Mesendoderm (in vitro differentiated cells): ENCODE data around the gene ATP4B.
A peak's percentile ranks its signal among the peaks of the same experiment; 100 is the strongest.

Experiments
- DNase-seq: peaks from one replicate; pipeline ENCODE4 v3.0.0; 2013
- H2AK5ac ChIP-seq: 2 replicates; pipeline ENCODE4 v1.6.1; 2013; ENCODE audit warnings: low read length, inconsistent platforms
- H2BK120ac ChIP-seq: 2 replicates; pipeline ENCODE4 v1.6.1; 2013; ENCODE audit warnings: low read depth, mild to moderate bottlenecking, low read length, moderate library complexity, mixed read lengths
- H2BK15ac ChIP-seq: replicated peaks from 2 replicates; pipeline ENCODE4 v1.6.1; 2013; ENCODE audit warnings: low read depth, mild to moderate bottlenecking, moderate library complexity
- H2BK5ac ChIP-seq: 2 replicates; pipeline ENCODE4 v1.6.1; 2013; ENCODE audit warnings: low read length, inconsistent platforms
- H3K18ac ChIP-seq: 2 replicates; pipeline ENCODE4 v1.6.1; 2013; ENCODE audit warnings: mild to moderate bottlenecking, low read length, mixed read lengths
- H3K23ac ChIP-seq: one replicate; pipeline ENCODE4 v1.6.1; 2013; ENCODE audit warnings: low read length
- H3K27ac ChIP-seq: 2 replicates; pipeline ENCODE4 v1.5.1; 2013; ENCODE audit warnings: low read depth, mild to moderate bottlenecking, inconsistent platforms, low read length, moderate library complexity
- H3K27me3 ChIP-seq: 2 replicates; pipeline ENCODE4 v1.6.1; 2013; ENCODE audit warnings: low read length, control low read depth, mild to moderate bottlenecking, inconsistent platforms; ENCODE audit not compliant: insufficient read depth, poor library complexity
- H3K36me3 ChIP-seq: 2 replicates; pipeline ENCODE4 v1.6.1; 2013; ENCODE audit warnings: low read length, inconsistent platforms; ENCODE audit not compliant: control insufficient read depth, insufficient read depth
- H3K4ac ChIP-seq: one replicate; pipeline ENCODE4 v1.6.1; 2013; ENCODE audit warnings: low read depth, mild to moderate bottlenecking, low read length, moderate library complexity
- H3K4me1 ChIP-seq: 2 replicates; pipeline ENCODE4 v1.6.1; 2013; ENCODE audit warnings: low read depth, low read length, inconsistent platforms; ENCODE audit not compliant: control insufficient read depth
- H3K4me2 ChIP-seq: 2 replicates; pipeline ENCODE4 v1.6.1; 2013; ENCODE audit warnings: low read length
- H3K4me3 ChIP-seq: 2 replicates; pipeline ENCODE4 v1.5.1; 2013; ENCODE audit warnings: mild to moderate bottlenecking, low read length
- H3K56ac ChIP-seq: one replicate; pipeline ENCODE4 v1.6.1; 2013; ENCODE audit warnings: low read length
- H3K79me1 ChIP-seq: 2 replicates; pipeline ENCODE4 v1.6.1; 2013; ENCODE audit warnings: low read length, inconsistent platforms
- H3K79me2 ChIP-seq: 2 replicates; pipeline ENCODE4 v1.6.1; 2013; ENCODE audit warnings: mild to moderate bottlenecking, low read length; ENCODE audit not compliant: control insufficient read depth, insufficient read depth
- H3K9ac ChIP-seq: 2 replicates; pipeline ENCODE4 v1.6.1; 2013; ENCODE audit warnings: low read length, inconsistent platforms
- H4K5ac ChIP-seq: one replicate; pipeline ENCODE4 v1.6.1; 2013; ENCODE audit warnings: low read length
- H4K8ac ChIP-seq: one replicate; pipeline ENCODE4 v1.6.1; 2013; ENCODE audit warnings: low read depth, mild to moderate bottlenecking, control low read depth, low read length, moderate library complexity
- WGBS: extraction: QIAGEN DNeasy Blood & Tissue Kit; methylation state at CpG from one replicate; pipeline ENCODE4 v1.1.7; 2013; ENCODE audit warnings: low lambda C conversion rate, missing lambda C conversion rate; ENCODE audit not compliant: insufficient coverage; ENCODE audit errors: extremely low coverage; 5-methylcytosine and 5-hydroxymethylcytosine counted together

ATP4B gene

DNA sequence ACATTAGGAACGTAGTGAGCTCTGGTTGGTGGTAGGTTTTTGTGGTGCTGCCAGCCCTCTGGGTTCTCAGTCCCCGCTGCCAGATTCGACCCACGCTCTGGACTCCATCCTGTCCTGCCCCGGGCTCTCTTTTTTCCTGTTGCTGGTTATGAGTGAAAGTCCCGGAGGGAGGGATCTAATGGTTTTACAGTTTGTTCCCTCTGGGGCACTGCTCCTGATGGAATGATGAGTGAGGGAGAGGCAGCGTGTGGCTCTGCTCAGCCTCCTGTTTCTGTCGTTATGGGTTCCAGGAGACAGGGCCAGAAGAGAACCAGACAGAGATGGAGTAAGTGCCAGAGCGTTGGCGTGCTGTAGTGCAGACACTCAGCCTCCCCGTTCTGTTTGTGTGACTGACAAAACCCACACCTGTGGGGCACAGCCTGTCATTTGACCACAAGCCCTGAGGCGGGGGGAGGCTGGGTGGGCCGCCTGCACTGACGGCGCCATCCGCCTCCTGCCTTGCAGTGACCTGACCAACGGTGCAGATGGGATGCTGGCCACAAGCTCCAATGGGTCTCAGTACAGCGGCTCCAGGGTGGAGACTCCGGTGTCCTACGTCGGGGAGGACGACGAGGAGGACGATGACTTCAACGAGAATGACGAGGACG lies 18.3 kb downstream of the ATP4B start:
- Histone ChIP-seq H3K27me3 (no peaks in the 10 kb centered on the region), H3K9ac (no peak overlapping the region), H4K8ac (no peak overlapping the region), H2BK15ac (no peak overlapping the region), H3K56ac (no peak overlapping the region), H3K36me3 (peaks cover 34% of the 10 kb centered on the region), H3K4me1 (no peaks in the 10 kb centered on the region), H2AK5ac (no peak overlapping the region), H3K23ac (no peak overlapping the region), H2BK5ac (no peak overlapping the region), H3K4ac (no peak overlapping the region), H3K79me1 (peaks cover 2% of the 10 kb centered on the region), H3K27ac (no peak overlapping the region), H3K18ac (no peak overlapping the region), H2BK120ac (no peak overlapping the region), H3K4me2 (no peak overlapping the region), H3K79me2 (no peaks in the 10 kb centered on the region), H4K5ac (no peak overlapping the region), H3K4me3 (no peak overlapping the region)
- DNase-seq, result no peak
- no CpG with 5 or more reads among the region's 27 CpGs for WGBS

DNA sequence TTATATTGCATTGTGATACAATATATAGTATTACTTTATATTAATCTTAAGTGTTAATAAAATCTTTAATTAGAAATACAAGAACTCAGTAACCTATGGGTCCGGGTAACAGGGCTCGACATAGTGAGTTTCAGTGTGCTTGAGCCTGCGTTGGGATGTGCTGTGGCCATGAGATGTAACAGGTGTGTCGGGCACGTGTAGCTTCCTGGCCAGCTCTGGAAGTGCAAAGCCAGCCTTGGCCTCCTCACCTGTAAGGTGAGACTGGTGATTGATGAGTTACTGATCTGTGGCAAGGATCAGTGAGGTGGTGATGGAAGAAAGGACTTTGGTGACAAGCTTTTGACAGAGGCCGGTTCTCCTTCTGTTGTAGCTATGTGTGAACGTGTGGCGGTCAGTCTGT lies 19.2 kb downstream of the ATP4B start:
- Histone ChIP-seq H3K18ac (no peak overlapping the region), H2BK15ac (no peak overlapping the region), H3K4me3 (no peak overlapping the region), H3K79me2 (no peaks in the 10 kb centered on the region), H3K36me3 (peaks cover 36% of the 10 kb centered on the region), H4K5ac (no peak overlapping the region), H2AK5ac (no peak overlapping the region), H3K27me3 (no peaks in the 10 kb centered on the region), H2BK120ac (no peak overlapping the region), H3K27ac (no peak overlapping the region), H3K56ac (no peak overlapping the region), H3K4ac (no peak overlapping the region), H3K23ac (no peak overlapping the region), H3K79me1 (peaks cover 2% of the 10 kb centered on the region), H2BK5ac (no peak overlapping the region), H4K8ac (no peak overlapping the region), H3K4me2 (no peak overlapping the region), H3K9ac (no peak overlapping the region), H3K4me1 (no peaks in the 10 kb centered on the region)
- no peak for DNase-seq
- no CpG with 5 or more reads among the region's 8 CpGs for WGBS

DNA sequence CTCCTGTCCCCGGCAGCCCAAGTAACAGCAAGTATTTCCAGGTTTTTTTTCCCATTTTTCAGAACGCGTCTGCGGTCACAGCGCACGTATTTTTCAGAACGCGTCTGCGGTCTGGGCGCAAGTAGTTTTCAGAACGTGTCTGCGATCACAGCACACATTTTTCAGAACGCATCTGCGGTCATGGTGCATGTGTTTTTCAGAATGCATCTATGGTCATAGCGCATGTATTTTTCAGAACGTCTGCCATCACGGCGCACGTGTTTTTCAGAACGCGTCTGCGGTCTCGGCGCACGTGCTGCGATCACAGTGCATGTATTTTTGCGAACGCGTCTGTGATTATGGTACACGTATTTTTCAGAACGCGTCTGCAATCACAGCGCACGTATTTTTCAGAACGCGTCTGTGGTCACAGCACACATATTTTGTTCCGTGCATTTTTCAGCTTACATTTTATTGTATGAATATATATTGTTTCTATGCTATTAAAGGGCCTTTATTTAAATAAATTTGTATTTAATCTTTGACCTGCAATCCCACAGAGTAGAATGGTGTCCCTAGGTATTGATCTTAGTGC lies 19.7 kb downstream of the ATP4B start:
- H2BK120ac ChIP-seq, result no peak overlapping the region
- H2BK5ac ChIP-seq, result no peak overlapping the region
- no peaks in the 10 kb centered on the region for H3K27me3 ChIP-seq
- no peak overlapping the region for H3K4me3 ChIP-seq
- no peaks in the 10 kb centered on the region for H3K79me2 ChIP-seq
- no peak overlapping the region for H3K4me2 ChIP-seq
- peaks cover 2% of the 10 kb centered on the region for H3K79me1 ChIP-seq
- H3K23ac ChIP-seq, result no peak overlapping the region
- no peak overlapping the region for H3K27ac ChIP-seq
- H2BK15ac ChIP-seq, result no peak overlapping the region
- no peak overlapping the region for H4K8ac ChIP-seq
- H3K4me1 ChIP-seq, result no peaks in the 10 kb centered on the region
- H4K5ac ChIP-seq, result no peak overlapping the region
- H3K36me3 ChIP-seq, result peaks cover 38% of the 10 kb centered on the region
- no CpG with 5 or more reads among the region's 37 CpGs for WGBS
- DNase-seq, result no peak
- no peak overlapping the region for H2AK5ac ChIP-seq
- no peak overlapping the region for H3K9ac ChIP-seq
- no peak overlapping the region for H3K18ac ChIP-seq
- H3K56ac ChIP-seq, result no peak overlapping the region
- no peak overlapping the region for H3K4ac ChIP-seq

DNA sequence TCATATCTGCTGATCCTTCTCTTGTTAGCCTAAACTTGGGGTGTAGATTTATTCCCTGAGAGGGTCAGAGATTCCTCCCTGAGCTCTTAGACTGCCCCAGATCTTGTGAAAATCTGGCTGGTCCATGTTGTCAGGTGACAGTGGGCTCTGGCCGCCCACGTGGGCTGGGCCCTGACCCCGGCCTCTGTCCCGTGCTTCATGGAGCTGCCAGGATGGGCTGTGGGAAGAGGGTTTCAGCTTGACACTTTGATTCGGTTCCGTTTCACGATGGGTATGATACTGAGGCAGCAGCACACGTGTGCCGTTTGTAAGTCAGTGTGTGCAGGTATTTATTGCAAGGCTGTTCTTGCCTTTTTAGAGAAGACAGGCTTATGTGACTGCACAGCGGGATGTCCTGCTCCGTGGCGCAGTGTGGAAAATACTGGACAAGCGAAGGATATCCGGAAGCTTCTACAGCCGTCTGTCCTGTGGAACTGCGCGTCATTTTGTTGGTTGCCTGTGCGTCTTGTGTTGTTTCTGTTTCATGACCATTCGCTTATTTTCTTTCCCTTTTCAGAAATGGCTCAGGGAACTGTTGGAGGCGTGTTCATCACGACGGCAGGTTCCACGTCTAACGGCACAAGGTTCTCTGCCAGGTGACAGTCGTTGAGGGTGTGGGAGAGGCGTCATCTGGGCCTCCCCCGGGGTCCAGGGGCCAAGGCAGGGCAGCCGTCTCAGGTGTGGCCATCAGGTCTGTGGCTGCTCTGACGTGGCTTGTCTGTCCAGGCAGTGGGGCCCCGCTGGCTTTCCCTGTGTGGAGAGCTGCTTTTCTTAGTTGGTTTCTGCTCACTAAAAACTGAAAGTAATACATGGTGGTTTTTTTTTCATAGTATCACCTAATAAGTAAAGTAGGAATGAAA lies 20.5 kb downstream of the ATP4B start:
- Histone ChIP-seq H2AK5ac (no peak overlapping the region), H3K79me2 (no peaks in the 10 kb centered on the region), H4K5ac (no peak overlapping the region), H3K18ac (no peak overlapping the region), H3K79me1 (peaks cover 2% of the 10 kb centered on the region), H3K4me2 (no peak overlapping the region), H3K9ac (no peak overlapping the region), H3K4ac (no peak overlapping the region), H3K36me3 (peaks cover 40% of the 10 kb centered on the region), H2BK5ac (no peak overlapping the region), H3K56ac (no peak overlapping the region), H3K27me3 (no peaks in the 10 kb centered on the region), H2BK15ac (no peak overlapping the region), H3K23ac (peak overlapping the region; percentile 24), H4K8ac (no peak overlapping the region), H3K4me3 (no peak overlapping the region), H3K4me1 (no peaks in the 10 kb centered on the region), H2BK120ac (no peak overlapping the region), H3K27ac (no peak overlapping the region)
- DNase-seq, result no peak
- no CpG with 5 or more reads among the region's 30 CpGs for WGBS

DNA sequence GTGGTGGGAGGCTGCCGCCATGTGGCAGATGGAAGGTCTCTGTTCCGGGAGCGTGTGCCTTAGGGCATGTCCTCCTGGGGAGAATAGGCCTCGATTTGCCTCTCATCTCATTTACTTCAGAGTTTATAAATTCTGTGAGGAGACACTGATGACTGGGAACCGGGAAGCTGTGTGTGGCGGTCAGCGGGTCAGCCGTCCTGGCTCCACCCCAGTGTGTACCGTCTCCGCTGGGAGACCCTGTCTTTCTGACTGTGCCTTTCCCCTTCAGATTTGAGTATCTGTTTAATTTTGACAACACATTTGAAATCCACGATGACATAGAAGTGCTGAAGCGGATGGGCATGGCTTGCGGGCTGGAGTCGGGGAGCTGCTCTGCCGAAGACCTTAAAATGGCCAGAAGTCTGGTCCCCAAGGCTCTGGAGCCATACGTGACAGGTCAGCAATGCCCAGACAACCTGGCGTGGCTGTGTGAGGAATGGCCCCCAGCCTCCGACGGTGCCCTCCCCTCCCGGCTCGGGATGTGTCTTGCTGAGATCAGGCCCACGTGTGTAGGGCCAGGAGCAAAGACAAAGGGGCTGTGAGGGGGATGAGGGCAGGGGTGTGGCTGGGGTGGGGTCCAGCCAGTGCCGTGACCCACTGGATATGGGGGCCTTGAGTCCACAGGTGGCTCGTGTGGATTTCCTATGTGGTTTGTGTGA lies 21.6 kb downstream of the ATP4B start:
- Histone ChIP-seq H3K9ac (no peak overlapping the region), H3K36me3 (peaks cover 44% of the 10 kb centered on the region), H4K5ac (no peak overlapping the region), H3K23ac (no peak overlapping the region), H3K18ac (no peak overlapping the region), H2BK120ac (no peak overlapping the region), H3K4me3 (no peak overlapping the region), H3K27me3 (no peaks in the 10 kb centered on the region), H3K27ac (no peak overlapping the region), H3K79me1 (peaks cover 7% of the 10 kb centered on the region), H2AK5ac (no peak overlapping the region), H3K79me2 (no peaks in the 10 kb centered on the region), H4K8ac (no peak overlapping the region), H3K4ac (no peak overlapping the region), H3K4me1 (no peaks in the 10 kb centered on the region), H2BK15ac (no peak overlapping the region), H3K4me2 (no peak overlapping the region), H2BK5ac (no peak overlapping the region), H3K56ac (no peak overlapping the region)
- WGBS, result no CpG with 5 or more reads among the region's 24 CpGs
- no peak for DNase-seq
